MG63 (cell line): ENCODE measurements around the gene C1orf174. TPM values are rescaled to one million over a fixed set of nuclear protein-coding genes. Genes with fewer than 3 reads are reported as not detected.
A peak's percentile ranks its signal among the peaks of the same experiment; 100 is the strongest.

ENCODE experiments used
- DNase-seq: peaks from one replicate; pipeline ENCODE4 v3.0.0-alpha.2; 2020
- H3K27me3 ChIP-seq: fragments of 250-450 bp; sonication (Bioruptor Pico); 2 replicates; pipeline ENCODE4 v1.5.1; 2020; ENCODE audit warnings: mild to moderate bottlenecking, moderate library complexity
- H3K36me3 ChIP-seq: fragments of 250-450 bp; sonication (Bioruptor Pico); 2 replicates; pipeline ENCODE4 v1.5.1; 2020; ENCODE audit warnings: mild to moderate bottlenecking, moderate library complexity
- H3K4me3 ChIP-seq: fragments of 250-450 bp; sonication (Bioruptor Pico); 2 replicates; pipeline ENCODE4 v1.5.1; 2020; ENCODE audit warnings: mild to moderate bottlenecking, moderate library complexity
- H3K9me3 ChIP-seq: fragments of 250-450 bp; sonication (Bioruptor Pico); 2 replicates; pipeline ENCODE4 v1.5.1; 2020; ENCODE audit warnings: mild to moderate bottlenecking, moderate library complexity
- total RNA-seq: library from RNA; depleted of rRNA; stranded (reverse); fragments of >200 nt; shearing (Covaris generic); gene quantifications from 2 replicates; pipeline ENCODE4 v1.2.3, GENCODE V29; 2014; ENCODE audit warnings: low replicate concordance

Gene C1orf174
- total RNA-seq, 1 experiment from 2014 or later, result 61.2 TPM

DNA sequence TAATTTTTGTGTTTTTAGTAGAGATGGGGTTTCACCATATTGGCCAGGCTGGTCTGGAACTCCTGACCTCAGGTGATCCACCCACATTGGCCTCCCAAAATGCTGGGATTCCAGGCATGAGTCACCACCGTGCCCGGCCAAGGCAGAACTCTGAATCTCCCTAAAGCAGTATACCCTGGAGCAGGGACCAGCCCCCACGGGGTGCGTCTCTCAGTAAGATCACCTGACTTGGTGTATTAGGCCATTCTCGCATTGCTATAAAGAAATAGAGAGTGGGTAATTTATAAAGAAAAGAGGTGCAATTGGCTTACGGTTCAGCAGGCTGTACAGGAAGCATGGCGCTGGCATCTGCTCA is 28.6 kb downstream of the C1orf174 start:
- Histone ChIP-seq H3K9me3 (no peaks in the 10 kb centered on the region), H3K4me3 (no peak overlapping the region), H3K36me3 (peaks cover 3% of the 10 kb centered on the region), H3K27me3 (no peaks in the 10 kb centered on the region)
- no peak for DNase-seq

DNA sequence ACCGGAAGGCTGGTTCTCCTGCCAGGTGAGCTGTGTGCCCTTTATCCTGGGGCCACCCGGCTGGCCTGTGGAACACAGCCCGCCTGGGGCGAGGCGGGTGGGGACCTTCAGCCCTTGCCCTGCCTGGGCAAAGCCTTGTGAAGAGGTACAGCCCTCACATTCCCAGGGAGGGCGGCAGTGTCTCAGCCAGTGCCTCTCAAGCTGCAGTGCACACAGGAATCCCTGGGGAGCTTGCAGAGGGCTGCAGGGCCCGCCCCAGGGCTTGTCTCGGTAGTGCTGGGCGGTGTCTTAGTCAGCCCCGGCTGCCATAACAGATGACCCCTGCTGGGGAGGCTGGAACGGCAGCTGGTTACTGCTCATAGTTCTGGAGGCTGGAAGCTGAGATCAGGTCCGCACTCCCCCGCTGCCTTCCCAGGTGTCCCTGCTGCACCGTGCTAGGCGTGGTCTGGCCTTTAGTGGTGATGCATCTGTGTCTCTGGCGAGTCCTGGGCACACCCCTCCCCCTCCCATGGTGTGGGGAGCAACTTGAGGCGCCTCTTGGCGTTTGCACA is 30.2 kb downstream of the C1orf174 start:
- DNase-seq, result peak; percentile 23
- no peak overlapping the region for H3K4me3 ChIP-seq
- H3K9me3 ChIP-seq, result no peaks in the 10 kb centered on the region

DNA sequence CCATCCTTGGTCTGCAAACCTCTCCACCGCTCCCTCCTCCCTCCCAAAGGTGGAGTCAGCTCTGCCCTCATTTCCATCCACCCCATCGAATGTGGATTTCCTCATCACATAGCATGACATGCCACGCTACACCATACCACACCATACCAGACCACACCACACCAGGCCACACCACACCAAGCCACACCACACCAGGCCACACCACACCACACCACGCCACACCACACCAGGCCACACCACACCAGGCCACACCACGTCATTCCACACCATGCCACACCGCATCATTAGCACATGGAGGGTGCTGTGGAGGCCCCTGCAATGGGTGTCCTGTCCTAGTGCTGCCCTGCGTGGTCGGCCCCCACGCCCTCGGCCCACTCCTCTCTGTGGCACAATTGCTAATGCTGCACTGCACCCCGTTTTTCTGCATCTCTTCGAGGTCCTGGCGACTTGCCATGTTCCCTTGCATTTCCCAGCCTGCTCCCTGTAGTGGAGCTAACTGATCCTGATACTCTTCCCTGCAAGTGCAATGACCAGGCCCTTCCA is 31.5 kb downstream of the C1orf174 start:
- H3K9me3 ChIP-seq, result no peaks in the 10 kb centered on the region
- no peak for DNase-seq
- peaks cover 3% of the 10 kb centered on the region for H3K36me3 ChIP-seq
- H3K27me3 ChIP-seq, result no peaks in the 10 kb centered on the region
- H3K4me3 ChIP-seq, result no peak overlapping the region

More for the DNA sequence above, 30.2 kb downstream of the C1orf174 start:
- H3K27me3 ChIP-seq, result no peaks in the 10 kb centered on the region
- peaks cover 3% of the 10 kb centered on the region for H3K36me3 ChIP-seq

DNA sequence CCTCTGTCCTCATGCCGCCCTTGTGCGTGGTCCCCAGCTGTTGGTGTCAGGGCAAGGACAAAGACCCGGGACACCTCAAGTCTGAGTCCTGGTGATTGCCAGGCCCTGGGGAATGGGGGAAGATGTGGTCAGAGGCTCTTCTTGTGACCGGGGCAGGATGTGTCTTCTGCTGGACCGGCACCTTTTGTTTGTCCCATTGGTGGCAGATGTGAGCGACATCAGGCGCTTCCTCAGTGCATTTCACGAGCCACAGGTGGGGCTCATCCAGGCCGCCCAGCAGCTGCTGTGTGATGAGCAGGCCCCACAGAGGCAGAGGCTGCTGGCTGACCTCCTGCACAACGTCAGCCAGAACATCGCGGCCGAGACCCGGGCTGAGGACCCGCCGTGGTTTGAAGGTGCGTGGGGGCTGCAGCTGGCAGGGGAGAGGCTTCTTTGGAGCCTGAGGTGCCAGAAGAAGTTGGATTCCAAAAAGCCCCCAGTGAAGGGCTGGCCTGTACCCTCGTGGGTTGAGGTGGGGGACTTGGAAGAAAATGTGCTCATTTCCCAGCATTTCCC is 34.4 kb downstream of the C1orf174 start:
- no peaks in the 10 kb centered on the region for H3K9me3 ChIP-seq
- no peaks in the 10 kb centered on the region for H3K27me3 ChIP-seq
- peaks cover 3% of the 10 kb centered on the region for H3K36me3 ChIP-seq
- H3K4me3 ChIP-seq, result no peak overlapping the region
- no peak for DNase-seq

DNA sequence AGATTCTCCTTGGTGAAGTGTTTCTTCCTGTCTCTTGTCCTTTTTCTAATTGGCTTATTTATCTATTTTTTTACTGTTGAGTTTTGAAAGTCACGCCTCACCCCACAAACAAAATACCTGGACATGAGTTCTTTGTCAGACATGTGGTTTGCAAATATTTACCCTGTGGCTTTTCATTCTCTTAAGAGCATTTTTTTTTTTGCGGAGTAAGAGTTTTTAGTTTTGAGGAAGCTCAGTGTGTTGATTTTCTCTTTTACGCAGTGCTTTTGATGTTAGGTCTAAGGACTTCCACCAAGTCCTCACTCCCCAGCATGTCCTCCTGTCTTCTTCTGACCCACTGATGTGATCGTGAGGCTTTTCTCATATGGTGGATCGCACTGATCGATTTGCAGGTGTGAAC is 35.2 kb downstream of the C1orf174 start:
- Histone ChIP-seq H3K9me3 (no peaks in the 10 kb centered on the region), H3K27me3 (no peaks in the 10 kb centered on the region), H3K4me3 (no peak overlapping the region), H3K36me3 (peaks cover 3% of the 10 kb centered on the region)
- no peak for DNase-seq

DNA sequence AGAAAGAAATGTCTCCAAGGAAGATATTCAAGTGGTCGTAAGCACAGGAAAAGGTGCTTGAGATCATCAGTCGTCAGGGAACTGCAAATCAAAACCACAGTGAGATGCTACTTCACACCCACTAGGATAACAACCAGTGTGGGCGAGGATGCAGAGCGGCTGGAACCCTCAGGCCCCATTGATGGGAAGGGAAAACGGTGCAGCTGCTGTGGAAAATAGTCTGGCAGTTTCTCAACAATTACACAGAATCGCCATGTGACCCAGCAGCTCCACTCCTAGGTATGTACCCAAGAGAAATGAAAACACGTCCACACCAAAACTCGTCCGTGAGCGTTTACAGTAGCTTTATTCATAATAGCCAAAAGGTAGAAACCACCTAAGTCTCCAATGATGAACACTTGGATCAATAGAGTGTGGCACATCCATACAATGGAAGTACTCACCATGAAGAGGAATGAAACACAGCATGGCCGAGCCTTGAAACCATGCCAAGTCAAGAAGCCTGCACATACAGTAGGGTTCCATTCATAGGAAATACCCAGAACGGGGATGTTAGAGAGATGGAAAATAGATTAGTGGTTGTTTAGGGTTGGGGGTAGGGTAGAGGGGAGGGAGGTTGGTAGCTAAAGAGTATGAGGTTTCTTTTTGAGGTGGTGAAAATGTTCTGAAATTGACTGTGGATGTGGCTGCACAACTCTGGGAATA is 36.7 kb downstream of the C1orf174 start:
- no peak for DNase-seq
- Histone ChIP-seq H3K27me3 (no peaks in the 10 kb centered on the region), H3K4me3 (no peak overlapping the region), H3K9me3 (no peaks in the 10 kb centered on the region), H3K36me3 (no peaks in the 10 kb centered on the region)

DNA sequence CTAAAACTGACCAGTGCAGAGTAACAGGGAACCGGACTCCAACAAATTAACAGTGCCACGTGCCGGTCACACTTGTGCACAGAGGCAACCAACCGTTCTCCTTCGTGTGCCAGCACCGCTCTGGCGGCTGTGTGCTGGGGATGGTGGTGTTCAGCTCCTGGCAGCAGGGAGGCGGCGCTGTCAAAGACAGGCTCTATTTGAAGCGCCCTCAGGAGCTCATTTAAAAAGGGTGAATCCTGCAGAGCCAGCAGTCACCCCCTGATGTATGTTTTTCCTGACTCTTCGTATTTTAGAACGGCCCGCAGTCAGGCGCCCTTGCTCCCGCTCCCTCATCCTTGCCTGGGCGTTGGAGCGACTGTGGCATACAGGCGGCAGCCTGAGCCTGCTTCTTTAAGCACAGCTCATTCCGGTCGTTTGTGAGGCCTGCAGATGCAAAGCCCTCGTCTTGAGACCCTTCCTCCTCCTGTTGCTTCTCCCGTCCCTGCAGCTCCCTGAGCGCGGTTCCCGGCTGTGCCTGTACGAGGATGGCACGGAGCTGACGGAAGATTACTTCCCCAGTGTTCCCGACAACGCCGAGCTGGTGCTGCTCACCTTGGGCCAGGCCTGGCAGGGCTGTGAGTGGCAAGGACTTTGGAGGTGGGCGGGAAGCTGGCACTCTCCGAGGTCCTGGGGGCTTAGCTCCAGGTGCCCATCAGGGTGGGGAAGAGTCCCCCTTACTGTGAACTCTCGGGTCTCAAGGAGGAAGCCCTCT is 41.7 kb downstream of the C1orf174 start:
- peak overlapping the region; percentile 78 for H3K4me3 ChIP-seq
- H3K9me3 ChIP-seq, result no peaks in the 10 kb centered on the region
- peak; percentile 27 for DNase-seq
- H3K27me3 ChIP-seq, result no peaks in the 10 kb centered on the region
- no peaks in the 10 kb centered on the region for H3K36me3 ChIP-seq

DNA sequence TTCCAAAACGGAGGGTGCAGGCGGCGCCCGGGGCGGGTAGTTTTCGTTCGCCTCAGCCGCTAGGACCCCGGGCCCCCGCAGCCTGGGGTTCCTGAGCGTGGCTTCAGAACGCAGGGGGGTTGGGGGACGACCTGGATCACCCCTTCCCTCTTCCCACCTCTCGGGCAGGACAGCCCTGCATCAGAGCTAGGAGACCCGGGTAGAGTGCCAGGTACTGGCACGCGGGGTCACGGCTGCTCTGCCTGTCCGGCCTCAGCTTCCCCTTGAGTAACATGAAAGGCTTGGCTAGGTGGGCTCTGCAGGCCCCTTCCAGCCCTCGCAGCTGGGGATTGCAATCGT is 42.3 kb downstream of the C1orf174 start:
- no peak for DNase-seq
- Histone ChIP-seq H3K9me3 (no peaks in the 10 kb centered on the region), H3K4me3 (peak overlapping the region; percentile 78), H3K36me3 (no peaks in the 10 kb centered on the region), H3K27me3 (no peaks in the 10 kb centered on the region)

DNA sequence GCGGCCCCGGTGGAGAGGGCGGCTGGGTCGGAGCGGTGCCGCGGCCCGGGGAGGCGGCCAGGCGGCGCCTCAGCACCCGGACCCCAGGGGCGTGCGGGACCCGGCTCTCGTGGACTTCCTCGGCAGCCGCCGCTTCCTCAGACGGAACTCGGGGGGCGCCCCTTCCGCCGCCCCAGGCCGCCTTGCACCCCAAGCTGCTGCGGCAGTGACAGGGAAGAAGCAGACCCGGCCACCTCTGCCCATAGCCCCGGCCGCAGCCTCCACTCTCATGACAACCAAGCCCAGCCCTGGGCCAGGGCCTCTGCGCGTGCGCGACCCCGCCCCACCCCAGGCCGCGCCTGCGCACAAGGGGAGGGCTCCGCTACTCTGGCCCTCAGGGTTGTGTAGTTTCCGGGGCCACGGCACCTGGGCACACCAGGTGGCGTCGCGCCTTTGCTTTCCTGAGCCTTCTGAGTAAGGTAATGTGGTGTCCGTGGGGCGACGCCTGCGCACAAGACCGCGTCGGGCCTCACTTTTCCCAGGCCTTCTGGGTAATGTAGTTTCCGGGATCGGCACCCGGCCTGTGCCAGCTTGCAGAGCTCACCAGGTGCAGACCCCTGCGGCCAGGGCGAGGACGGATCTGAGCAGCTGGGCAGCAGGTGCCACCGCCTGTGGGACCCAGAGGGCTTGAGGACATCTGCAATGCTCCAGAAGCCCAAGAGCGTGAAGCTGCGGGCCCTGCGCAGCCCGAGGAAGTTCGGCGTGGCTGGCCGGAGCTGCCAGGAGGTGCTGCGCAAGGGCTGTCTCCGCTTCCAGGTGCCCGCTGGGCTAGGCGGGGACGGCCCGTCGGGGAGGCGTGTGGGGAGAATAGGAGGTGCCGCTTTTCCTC is 42.9 kb downstream of the C1orf174 start, which contains the start of the genes CEP104 and DFFB:
TSS of gene CEP104 (minus strand) at position 289 of the 868 bp plus-strand sequence. CDS start 4,804 bp downstream, outside the sequence.
TSS of gene DFFB (plus strand) at position 554 of the 868 bp plus-strand sequence. CDS start at position 682, 128 bp downstream.
- no peaks in the 10 kb centered on the region for H3K27me3 ChIP-seq
- H3K4me3 ChIP-seq, result peak within 1 kb of the TSS; percentile 78
- H3K9me3 ChIP-seq, result no peaks in the 10 kb centered on the region
- H3K36me3 ChIP-seq, result no peaks in the 10 kb centered on the region
- peak; percentile 78 for DNase-seq

DNA sequence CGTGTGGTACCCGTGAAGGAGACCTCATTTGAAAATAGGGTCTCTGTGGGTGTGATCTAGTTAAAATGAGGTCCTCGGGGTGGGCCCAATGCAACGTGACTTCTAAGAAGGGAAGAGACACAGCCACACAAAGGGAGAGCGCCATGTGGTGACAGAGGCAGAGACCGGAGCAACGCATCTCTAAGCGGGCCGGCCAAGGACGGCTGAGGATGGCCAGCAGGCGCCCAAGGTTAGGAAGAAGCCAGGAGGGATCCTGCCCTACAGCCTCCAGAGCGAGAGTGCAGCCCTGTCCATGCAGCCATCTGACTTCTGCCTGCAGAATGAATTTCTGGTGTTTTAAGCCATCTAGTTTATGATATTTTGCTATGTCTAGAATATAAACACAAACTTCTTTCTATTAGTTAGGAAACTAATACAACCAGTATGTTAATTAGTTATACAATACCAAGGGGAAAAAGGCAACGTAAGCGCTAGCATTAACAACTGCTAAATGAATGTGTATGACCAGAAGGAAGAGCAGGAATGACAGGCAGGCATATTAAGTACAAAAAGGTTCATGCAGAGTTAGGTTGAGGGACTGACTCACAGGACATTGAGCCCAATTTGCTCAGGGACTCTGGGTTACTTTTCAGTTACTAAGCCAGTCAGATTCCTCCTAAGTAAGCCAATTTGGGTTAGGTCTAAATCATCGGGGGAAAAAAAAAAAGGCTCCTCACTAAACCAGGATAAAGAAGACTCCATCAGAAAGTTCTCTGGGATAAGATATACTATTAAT is 47.2 kb downstream of the C1orf174 start:
- no peaks in the 10 kb centered on the region for H3K9me3 ChIP-seq
- DNase-seq, result no peak
- H3K27me3 ChIP-seq, result no peaks in the 10 kb centered on the region
- H3K4me3 ChIP-seq, result no peak overlapping the region
- H3K36me3 ChIP-seq, result peaks cover 3% of the 10 kb centered on the region

DNA sequence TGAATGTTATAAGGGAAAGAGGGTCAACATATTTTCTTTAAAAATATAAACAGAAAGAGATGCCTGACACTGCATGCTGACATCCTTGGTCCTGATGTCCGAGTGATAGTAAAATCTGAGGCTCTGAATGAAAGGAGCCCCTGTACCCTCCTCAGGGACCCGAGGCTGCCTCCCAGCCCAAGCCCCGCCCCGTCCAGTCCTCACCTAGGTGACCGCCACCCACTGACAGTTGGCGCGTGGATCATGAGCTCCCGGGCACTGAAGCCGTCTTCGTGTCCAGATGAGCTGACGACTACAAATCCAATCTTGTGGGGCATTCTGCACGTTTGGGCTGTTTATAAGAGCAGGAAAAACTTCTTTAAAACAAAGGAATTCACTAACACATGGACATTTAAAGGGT is 48.0 kb downstream of the C1orf174 start:
- no peak for DNase-seq
- Histone ChIP-seq H3K9me3 (no peaks in the 10 kb centered on the region), H3K36me3 (peaks cover 3% of the 10 kb centered on the region), H3K27me3 (no peaks in the 10 kb centered on the region), H3K4me3 (no peak overlapping the region)

DNA sequence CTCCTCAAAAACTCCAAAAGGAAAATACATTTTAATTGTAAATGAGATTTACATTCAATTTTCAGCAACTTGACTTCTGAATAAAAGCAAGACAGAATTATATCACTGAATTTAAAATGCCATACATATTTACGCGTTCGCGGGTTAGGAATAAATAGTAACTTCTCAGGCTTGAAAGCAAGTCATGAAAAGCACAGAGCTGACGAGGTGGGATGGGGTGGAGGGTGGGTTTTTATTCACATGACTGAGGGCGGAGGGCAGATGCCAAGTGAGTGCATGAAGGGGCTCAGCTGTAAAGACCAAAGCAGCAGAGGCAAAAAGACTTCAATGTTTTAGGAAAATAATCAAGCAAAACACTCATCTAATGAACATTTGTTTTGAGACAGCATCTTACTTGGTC is 48.8 kb downstream of the C1orf174 start:
- DNase-seq, result no peak
- H3K36me3 ChIP-seq, result peaks cover 3% of the 10 kb centered on the region
- H3K27me3 ChIP-seq, result no peaks in the 10 kb centered on the region
- no peaks in the 10 kb centered on the region for H3K9me3 ChIP-seq
- no peak overlapping the region for H3K4me3 ChIP-seq

DNA sequence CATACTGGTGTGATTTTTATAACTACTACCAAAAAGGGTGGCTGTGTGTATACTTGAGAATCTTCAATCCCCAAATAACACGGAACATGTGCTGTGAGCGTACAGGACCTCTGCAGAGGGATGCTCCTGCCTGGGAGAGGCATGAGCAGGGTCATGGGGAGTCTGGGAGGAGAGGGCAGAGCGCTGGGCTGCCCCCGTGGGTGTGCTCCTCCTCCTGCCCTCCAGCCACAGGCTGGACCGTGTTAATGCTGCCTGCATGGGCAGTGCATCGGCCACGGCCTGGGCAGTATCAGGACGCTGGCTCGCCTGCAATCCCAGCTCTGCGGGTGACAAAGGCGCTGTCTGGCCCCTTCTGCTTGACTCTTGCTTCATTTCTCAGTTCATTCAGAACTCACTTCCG is 49.2 kb downstream of the C1orf174 start:
- Histone ChIP-seq H3K4me3 (no peak overlapping the region), H3K9me3 (no peaks in the 10 kb centered on the region), H3K36me3 (peaks cover 3% of the 10 kb centered on the region), H3K27me3 (no peaks in the 10 kb centered on the region)
- DNase-seq, result no peak

DNA sequence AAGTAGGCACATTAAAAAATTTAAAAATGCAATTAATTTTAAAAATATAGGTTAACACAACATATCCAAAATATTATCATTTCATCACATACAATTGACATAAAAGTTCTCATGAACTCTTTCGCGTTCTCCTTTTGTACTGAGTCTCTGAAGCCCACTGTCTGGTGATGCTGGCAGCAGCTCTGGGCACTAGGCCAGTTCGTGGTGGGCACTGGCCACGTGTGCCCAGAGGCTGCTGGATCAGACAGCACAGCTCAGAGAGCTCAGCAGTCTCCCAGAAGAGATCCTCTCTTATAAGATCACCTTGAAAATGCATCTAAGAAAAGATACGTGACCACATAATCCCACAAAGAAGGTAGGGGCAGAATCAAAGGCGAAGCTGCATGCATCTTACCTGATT is 53.0 kb downstream of the C1orf174 start:
- Histone ChIP-seq H3K9me3 (no peaks in the 10 kb centered on the region), H3K27me3 (no peaks in the 10 kb centered on the region), H3K4me3 (no peak overlapping the region), H3K36me3 (peaks cover 8% of the 10 kb centered on the region)
- DNase-seq, result no peak

DNA sequence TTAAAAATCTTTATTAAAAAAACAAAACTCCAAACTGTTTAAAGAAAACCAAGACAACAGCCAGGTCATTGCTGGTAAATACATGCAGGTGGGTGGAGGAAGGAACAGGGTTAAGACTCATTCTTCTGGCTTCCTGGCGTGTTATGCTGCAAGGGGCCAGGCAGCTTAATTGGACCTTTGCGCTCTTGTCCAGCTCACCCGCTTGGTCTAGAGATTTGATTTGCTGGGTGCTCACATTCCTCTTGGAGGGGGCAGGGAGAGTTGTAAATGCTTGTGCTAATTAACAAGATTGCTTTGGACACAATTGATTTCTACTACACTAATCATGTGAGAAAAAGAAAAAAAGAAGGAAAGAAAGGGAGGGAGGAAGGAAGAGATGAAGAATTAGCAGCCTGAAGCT is 53.5 kb downstream of the C1orf174 start:
- H3K4me3 ChIP-seq, result no peak overlapping the region
- H3K27me3 ChIP-seq, result no peaks in the 10 kb centered on the region
- DNase-seq, result no peak
- peaks cover 8% of the 10 kb centered on the region for H3K36me3 ChIP-seq
- no peaks in the 10 kb centered on the region for H3K9me3 ChIP-seq

DNA sequence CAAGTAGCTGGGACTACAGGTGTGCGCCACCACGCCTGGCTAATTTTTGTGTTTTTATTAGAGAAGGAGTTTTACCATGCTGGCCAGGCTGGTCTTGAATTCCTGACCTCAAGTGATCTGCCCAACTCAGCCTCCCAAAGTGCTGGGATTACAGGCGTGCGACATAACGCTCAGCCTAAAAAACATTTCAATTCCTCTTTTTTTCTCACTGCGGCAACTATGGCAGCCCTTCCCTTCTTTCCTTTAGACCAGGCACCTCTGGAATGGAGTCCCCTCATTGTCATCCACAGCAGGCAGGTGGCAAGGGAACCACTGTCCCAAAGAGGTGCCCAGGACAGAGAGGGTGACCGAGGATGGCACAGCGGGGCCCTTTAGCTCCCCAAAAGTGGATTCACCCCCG is 57.2 kb downstream of the C1orf174 start:
- Histone ChIP-seq H3K27me3 (no peaks in the 10 kb centered on the region), H3K4me3 (no peak overlapping the region), H3K9me3 (no peaks in the 10 kb centered on the region), H3K36me3 (peaks cover 12% of the 10 kb centered on the region)
- no peak for DNase-seq
